OCI-LY1 (cell line): ENCODE data around the gene SPPL3.

ENCODE experiments used
- CTCF ChIP-seq: fragments of 200-600 bp; sonication (generic), shearing (Covaris generic); IDR thresholded peaks from 2 replicates; pipeline ENCODE4 v1.5.1; 2017; ENCODE audit warnings: mild to moderate bottlenecking, antibody characterized with exemption, low read length, moderate library complexity, mixed read lengths
- EZH2 ChIP-seq: fragments of 200-600 bp; sonication (generic), shearing (Covaris generic); IDR thresholded peaks from 2 replicates; pipeline ENCODE4 v1.8.0; 2017; ENCODE audit warnings: borderline replicate concordance, mixed run types, mild to moderate bottlenecking, antibody characterized with exemption, low read length, moderate library complexity, mixed read lengths

GRCh38 chr12:120766566-120766965 is 137.6 kb downstream of the SPPL3 start:
- TF ChIP-seq CTCF (no peak), EZH2 (no peak)
